Mesothelial cell of epicardium (in vitro differentiated cells): ENCODE results near the gene KIF7. TPM values are rescaled to one million over a fixed set of nuclear protein-coding genes. Genes with fewer than 3 reads are reported as not detected.
A peak's percentile ranks its signal among the peaks of the same experiment; 100 is the strongest.

Source experiments
- DNase-seq, 2 experiments: peaks; one replicate each; pipeline ENCODE4 v3.0.0; 2021; ENCODE audit warnings: low spot score in 2 of 2; ENCODE audit not compliant: unreplicated experiment in 2 of 2
- H3K27ac Mint-ChIP-seq: 2 replicates; pipeline ENCODE4 v1.8.0; 2021; ENCODE audit warnings: mixed read lengths
- H3K27me3 Mint-ChIP-seq: 2 replicates; pipeline ENCODE4 v1.8.0; 2021; ENCODE audit warnings: low read depth, mixed read lengths
- H3K36me3 Mint-ChIP-seq: 2 replicates; pipeline ENCODE4 v1.8.0; 2021; ENCODE audit warnings: mixed read lengths
- H3K4me1 Mint-ChIP-seq: 2 replicates; pipeline ENCODE4 v1.8.0; 2021; ENCODE audit warnings: mixed read lengths
- H3K4me3 Mint-ChIP-seq: 2 replicates; pipeline ENCODE4 v1.8.0; 2021; ENCODE audit warnings: mild to moderate bottlenecking, moderate library complexity, mixed read lengths
- H3K9me3 Mint-ChIP-seq: 2 replicates; pipeline ENCODE4 v1.8.0; 2021; ENCODE audit warnings: mixed read lengths
- total RNA-seq: library from RNA; stranded (reverse); gene quantifications from 3 replicates; pipeline ENCODE4 v1.2.1, GENCODE V29; 2021
- TF ChIP-seq, protein P1 (sequence below): fragments of 200-600 bp; sonication (generic); IDR thresholded peaks from one replicate; pipeline ENCODE4 v1.5.0; 2021; ENCODE audit warnings: antibody characterized with exemption; ENCODE audit not compliant: unreplicated experiment

Gene KIF7
- total RNA-seq, 1 donor from 2014 or later = 30.1 TPM

DNA sequence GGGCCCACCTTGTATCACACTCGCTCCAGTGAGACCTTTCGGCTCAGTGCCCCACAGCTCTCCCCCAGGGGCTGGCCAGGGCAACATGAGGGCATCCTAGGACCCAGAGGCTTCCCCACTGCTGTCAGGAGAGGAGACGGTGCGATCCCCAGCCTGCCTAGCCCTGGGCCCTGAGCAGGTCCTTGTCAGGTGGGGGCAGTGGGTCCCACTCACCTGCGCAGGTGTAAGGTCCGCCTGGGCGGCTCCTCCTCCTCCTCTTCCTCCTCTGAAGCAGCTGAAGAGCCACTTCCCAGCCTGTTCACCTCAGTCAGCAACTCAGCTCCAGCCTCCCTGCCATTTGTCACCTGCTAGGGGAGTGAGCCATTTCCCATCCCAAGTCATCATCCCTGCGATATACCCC is 9.6 kb downstream of the KIF7 start:
- DNase-seq = no peak
- Mint-ChIP-seq H3K27ac (no peak overlapping the region), H3K9me3 (no peaks in the 10 kb centered on the region), H3K27me3 (no peaks in the 10 kb centered on the region), H3K4me1 (peaks cover 3% of the 10 kb centered on the region), H3K36me3 (peaks cover 41% of the 10 kb centered on the region), H3K4me3 (no peak overlapping the region)
- TF ChIP-seq, protein P1, sequence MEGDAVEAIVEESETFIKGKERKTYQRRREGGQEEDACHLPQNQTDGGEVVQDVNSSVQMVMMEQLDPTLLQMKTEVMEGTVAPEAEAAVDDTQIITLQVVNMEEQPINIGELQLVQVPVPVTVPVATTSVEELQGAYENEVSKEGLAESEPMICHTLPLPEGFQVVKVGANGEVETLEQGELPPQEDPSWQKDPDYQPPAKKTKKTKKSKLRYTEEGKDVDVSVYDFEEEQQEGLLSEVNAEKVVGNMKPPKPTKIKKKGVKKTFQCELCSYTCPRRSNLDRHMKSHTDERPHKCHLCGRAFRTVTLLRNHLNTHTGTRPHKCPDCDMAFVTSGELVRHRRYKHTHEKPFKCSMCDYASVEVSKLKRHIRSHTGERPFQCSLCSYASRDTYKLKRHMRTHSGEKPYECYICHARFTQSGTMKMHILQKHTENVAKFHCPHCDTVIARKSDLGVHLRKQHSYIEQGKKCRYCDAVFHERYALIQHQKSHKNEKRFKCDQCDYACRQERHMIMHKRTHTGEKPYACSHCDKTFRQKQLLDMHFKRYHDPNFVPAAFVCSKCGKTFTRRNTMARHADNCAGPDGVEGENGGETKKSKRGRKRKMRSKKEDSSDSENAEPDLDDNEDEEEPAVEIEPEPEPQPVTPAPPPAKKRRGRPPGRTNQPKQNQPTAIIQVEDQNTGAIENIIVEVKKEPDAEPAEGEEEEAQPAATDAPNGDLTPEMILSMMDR = no peak

GRCh38 chr15:89642106-89642505 is 13.2 kb downstream of the KIF7 start:
- no peaks in the 10 kb centered on the region for H3K4me1 Mint-ChIP-seq
- TF ChIP-seq, protein P1 = no peak
- no peaks in the 10 kb centered on the region for H3K27me3 Mint-ChIP-seq
- H3K4me3 Mint-ChIP-seq = no peak overlapping the region
- H3K27ac Mint-ChIP-seq = no peak overlapping the region
- peaks cover 42% of the 10 kb centered on the region for H3K36me3 Mint-ChIP-seq
- peak in 1 of 2 experiments; percentile 16 for DNase-seq
- peaks cover 3% of the 10 kb centered on the region for H3K9me3 Mint-ChIP-seq

DNA sequence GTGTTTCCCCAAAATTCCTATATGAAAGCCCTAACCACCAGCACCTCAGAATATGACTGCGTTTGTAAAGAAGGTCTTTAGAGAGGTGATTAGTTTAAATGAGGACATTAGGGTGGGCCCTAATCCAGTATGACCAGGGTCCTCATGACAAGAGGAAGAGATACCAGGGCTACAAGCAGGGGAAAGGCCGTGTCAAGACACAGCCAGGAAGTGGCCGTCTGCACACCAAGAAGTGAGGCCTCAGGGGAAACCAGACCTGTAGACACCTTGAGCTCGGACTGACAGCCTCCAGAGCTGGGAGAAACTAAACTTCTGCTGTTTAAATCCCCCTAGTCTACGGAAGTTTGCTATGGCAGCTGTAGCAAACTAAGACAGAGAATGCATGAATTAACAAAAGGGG is 14.2 kb downstream of the KIF7 start:
- H3K27me3 Mint-ChIP-seq = no peaks in the 10 kb centered on the region
- H3K4me1 Mint-ChIP-seq = no peaks in the 10 kb centered on the region
- H3K27ac Mint-ChIP-seq = no peak overlapping the region
- H3K4me3 Mint-ChIP-seq = no peak overlapping the region
- peak in 1 of 2 experiments; percentile 13 for DNase-seq
- H3K36me3 Mint-ChIP-seq = peaks cover 40% of the 10 kb centered on the region
- TF ChIP-seq, protein P1 = no peak
- peaks cover 3% of the 10 kb centered on the region for H3K9me3 Mint-ChIP-seq

DNA sequence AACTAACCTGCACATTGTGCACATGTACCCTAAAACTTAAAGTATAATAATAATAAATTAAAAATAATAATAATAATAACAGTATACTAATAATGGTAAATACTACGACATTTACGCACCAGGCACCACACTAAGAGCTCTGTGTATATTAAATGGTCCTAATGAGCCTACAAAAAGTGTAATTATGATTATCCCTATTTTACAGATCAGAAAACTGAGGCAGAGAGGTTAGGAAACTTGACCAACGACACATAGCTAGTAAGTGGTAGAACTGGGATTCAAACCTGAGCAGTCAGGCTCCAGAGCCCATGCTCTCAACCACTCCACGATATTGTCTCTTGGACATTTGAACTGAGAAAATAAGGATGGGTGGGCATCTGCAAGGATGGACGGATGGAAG is 15.0 kb downstream of the KIF7 start:
- Mint-ChIP-seq H3K27me3 (no peaks in the 10 kb centered on the region), H3K9me3 (peaks cover 6% of the 10 kb centered on the region), H3K27ac (no peak overlapping the region), H3K36me3 (peaks cover 43% of the 10 kb centered on the region), H3K4me3 (no peak overlapping the region), H3K4me1 (no peaks in the 10 kb centered on the region)
- TF ChIP-seq, protein P1 = no peak
- DNase-seq = no peak

GRCh38 chr15:89633585-89633984 is 21.7 kb downstream of the KIF7 start:
- TF ChIP-seq, protein P1 = no peak
- DNase-seq = no peak
- H3K9me3 Mint-ChIP-seq = peaks cover 4% of the 10 kb centered on the region
- H3K36me3 Mint-ChIP-seq = peaks cover 51% of the 10 kb centered on the region
- H3K27ac Mint-ChIP-seq = no peak overlapping the region
- H3K4me1 Mint-ChIP-seq = no peaks in the 10 kb centered on the region
- H3K27me3 Mint-ChIP-seq = no peaks in the 10 kb centered on the region
- no peak overlapping the region for H3K4me3 Mint-ChIP-seq
